ENCODE measurements around the gene POLD2.

GRCh38 chr7:44136731-44137130 is 13.4 kb upstream of the POLD2 start:
- TF ChIP-seq POLR2A (IDR thresholded peaks at IDR 0.05; ENCODE audit: low read depth, low read length) (no peak), POLR2AphosphoS5 (IDR thresholded peaks at IDR 0.05; ENCODE audit: low read depth, low read length) (no peak)
